H7 (cell line): ENCODE data around the gene TPO. TPM values are rescaled to one million over a fixed set of nuclear protein-coding genes. Genes with fewer than 3 reads are reported as not detected.
"Not testable (repeated sequence)": the region's sequence is repeated elsewhere in the genome, so short reads cannot be mapped to it uniquely, and the experiment has no call there.

Experiments
- DNase-seq: peaks from one replicate; pipeline ENCODE4 v3.0.0; 2012
- H3K27me3 ChIP-seq: 2 replicates; pipeline ENCODE4 v1.6.0; 2011; ENCODE audit warnings: mild to moderate bottlenecking, low read length; ENCODE audit not compliant: control insufficient read depth, insufficient read depth
- H3K36me3 ChIP-seq: replicated peaks from 2 replicates; pipeline ENCODE4 v1.5.1; 2011; ENCODE audit warnings: low read length; ENCODE audit not compliant: control insufficient read depth, insufficient read depth
- H3K4me3 ChIP-seq: 2 replicates; pipeline ENCODE4 v1.5.1; 2011; ENCODE audit warnings: low read depth, mild to moderate bottlenecking, control low read depth, low read length, moderate library complexity; ENCODE audit not compliant: insufficient read depth
- total RNA-seq: library from RNA; depleted of rRNA; stranded (reverse); fragments of >200 nt; shearing (Covaris generic); gene quantifications from 2 replicates; pipeline ENCODE4 v1.2.3, GENCODE V29; 2014; rRNA removed

Gene TPO
- total RNA-seq, result not detected in 2 replicates

DNA sequence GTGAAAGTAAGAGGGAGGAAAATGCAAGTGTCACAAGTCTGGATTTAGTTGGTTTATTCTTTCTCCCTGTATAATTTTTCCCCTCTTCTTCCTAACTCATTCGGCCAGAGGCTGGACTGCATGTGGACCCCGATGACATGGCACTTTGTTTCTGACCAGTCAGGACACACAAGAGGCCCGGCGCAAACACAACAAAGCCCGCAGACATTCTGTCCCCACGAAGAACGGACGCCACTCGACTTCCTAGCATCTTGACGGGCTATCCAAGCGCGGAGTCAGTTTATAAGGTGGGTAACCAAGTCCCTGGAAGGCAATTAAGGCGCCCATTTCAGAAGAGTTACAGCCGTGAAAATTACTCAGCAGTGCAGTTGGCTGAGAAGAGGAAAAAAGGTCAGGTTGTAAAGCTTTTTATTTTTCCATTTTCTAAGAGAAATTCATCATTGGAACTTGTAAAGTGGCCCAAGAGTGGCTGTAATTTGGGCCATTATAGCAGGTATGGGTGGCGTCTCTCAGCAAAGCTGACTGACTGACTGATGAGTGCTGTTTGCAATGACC lies at the start of gene TPO:
TSS of gene TPO (plus strand) at position 308 of the 555 bp plus-strand sequence. CDS start 946 bp downstream, outside the sequence.
- DNase-seq, result no peak
- Histone ChIP-seq H3K4me3 (no peak within 1 kb of the TSS), H3K36me3 (no peaks in the 10 kb centered on the region), H3K27me3 (no peaks in the 10 kb centered on the region)

DNA sequence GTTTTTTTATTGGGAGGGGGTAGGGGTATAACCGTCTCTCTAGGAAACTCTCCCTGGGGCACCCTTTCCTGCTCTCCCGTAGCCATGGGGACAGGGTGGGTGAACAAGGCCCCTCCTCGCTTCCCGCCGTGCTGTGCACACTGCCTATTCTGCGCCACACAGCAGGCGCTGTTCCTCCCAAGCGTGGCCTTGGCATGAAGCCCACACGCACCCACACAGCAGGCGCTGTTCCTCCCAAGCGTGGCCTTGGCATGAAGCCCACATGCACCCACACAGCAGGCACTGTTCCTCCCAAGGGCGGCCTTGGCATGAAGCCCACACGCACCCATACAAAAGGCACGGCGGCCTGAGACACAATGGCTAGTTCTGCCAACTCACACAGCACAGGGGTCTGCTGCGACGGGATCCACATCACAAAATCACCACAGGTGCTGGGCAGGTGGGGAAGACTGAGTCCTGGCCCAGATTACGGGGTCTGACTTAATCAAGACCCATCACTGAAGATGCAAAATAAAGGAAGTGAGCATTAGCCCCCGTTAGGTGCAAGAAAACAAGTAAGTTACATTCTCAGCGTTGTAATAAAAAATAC lies 46.6 kb upstream of the TPO start:
- no peak for DNase-seq
- H3K36me3 ChIP-seq, result no peaks in the 10 kb centered on the region
- no peaks in the 10 kb centered on the region for H3K27me3 ChIP-seq
- H3K4me3 ChIP-seq, result no peak overlapping the region

DNA sequence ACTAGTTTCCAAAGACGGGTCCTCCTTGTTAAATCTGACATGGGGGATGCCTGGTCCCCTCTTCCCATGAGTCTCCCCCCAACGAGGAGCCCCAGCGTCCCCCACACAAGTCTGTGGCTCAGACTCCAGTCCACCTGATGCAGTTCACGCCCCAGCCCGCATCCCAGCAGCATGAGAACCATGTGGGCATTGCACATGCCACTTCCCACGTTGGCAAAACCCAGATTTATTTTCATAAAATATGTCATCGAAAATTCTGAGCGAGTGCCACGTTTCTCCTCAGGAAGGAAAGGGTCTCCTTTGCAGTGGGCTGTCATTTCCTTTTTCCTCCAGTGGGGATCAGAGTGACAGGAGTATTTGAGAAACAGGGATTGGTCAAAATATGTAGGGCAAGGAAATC lies 45.7 kb upstream of the TPO start:
- H3K4me3 ChIP-seq, result no peak overlapping the region
- DNase-seq, result no peak
- H3K36me3 ChIP-seq, result no peaks in the 10 kb centered on the region
- no peaks in the 10 kb centered on the region for H3K27me3 ChIP-seq

DNA sequence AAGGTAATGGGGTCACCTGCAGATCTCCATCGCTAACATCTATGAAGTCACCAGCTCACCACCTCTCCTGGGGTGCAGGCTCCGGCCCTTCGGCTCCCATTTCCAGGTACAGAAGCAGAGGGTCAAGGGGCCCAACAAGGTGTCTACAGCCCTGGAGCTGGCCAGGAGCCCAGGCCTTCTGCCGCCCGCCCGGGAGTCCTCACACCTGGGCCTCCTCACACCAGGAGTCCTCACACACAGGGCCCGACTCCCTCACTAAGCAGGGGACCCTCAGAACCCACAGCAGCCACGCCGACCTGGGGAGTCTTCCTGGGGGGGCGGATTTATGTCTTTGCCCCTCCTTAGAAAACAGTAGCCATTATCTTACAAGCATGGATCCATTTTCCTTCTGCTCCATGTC lies 43.4 kb upstream of the TPO start:
- no peaks in the 10 kb centered on the region for H3K36me3 ChIP-seq
- no peak for DNase-seq
- H3K4me3 ChIP-seq, result no peak overlapping the region
- H3K27me3 ChIP-seq, result no peaks in the 10 kb centered on the region

DNA sequence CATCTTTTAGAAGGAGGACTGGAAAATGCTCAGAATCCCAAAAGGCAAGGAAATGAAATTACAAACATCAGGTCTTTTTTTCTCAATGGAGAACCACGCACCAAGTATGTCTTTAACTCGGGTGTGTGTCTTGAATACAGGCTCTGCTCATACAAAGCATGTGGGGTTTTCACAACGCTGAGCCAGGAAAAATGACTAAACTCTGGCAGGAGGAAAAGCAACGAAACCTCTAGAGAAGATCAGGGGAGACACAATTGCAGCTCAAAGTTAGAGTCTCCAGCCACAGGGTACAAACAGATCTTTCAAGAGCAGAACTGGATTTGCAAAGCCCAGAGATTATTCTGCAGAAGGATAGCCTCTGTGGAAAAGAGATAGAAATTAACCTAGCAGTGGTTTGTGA lies 42.8 kb upstream of the TPO start:
- DNase-seq, result no peak
- Histone ChIP-seq H3K36me3 (no peaks in the 10 kb centered on the region), H3K4me3 (no peak overlapping the region), H3K27me3 (no peaks in the 10 kb centered on the region)

DNA sequence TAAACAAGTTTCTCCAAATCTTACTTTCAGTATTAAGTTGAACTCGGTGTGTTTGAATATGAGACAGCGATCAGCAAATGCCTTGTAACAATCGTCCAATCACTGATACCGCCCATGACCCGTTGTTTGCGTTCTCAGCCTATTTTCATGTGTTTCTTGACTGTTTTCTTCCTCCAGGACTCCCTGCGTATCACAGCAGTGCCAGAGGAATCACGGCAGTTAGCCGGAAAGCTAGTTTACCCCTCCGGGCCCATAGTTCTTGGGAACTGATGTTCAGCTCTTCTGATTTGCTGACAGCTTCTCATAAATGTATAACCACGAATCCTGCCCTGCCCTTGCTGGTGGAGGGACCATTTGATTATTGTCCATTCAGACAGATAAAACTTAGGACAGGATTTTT lies 42.2 kb upstream of the TPO start:
- H3K4me3 ChIP-seq, result no peak overlapping the region
- no peaks in the 10 kb centered on the region for H3K27me3 ChIP-seq
- no peaks in the 10 kb centered on the region for H3K36me3 ChIP-seq
- DNase-seq, result no peak

DNA sequence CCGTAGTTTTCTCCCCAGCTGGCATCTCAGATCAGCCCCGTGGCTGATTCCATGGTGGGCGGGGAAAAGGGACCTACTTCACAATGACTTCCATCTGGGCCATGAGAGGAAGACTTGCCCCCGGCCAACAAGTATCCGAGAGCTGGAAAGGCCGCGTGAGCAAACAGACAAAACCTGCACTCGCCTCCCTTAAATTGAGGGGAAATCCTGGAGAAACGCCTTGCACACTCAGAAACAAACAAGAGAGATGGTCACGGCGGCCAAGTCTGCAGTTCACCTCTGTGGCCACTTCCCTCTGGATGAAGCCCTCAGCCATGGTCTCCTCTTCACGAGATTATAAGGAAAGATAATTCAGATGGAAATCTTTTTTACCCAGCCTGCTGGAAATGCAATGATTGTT lies 39.4 kb upstream of the TPO start:
- no peak for DNase-seq
- Histone ChIP-seq H3K4me3 (no peak overlapping the region), H3K36me3 (no peaks in the 10 kb centered on the region), H3K27me3 (no peaks in the 10 kb centered on the region; the same call in 1 of the 2 replicates)

DNA sequence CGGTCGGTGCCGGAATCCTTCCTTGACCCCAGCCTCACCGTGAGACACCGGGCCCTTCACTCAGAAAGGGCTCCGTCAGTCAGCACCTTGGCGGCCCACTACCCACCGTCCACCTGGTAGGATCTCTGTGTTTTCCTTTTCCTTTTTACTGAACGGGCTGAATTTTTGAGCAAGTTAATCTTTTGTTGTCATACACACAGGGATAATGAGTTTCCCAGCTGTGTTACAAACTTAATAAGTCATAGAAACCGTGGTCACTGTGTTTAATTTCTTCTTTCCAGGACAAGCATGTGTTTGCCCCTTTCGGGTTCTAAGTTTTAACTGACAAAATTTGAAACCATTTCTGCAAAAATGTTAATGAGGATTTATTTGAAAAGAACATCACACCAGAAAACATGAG lies 39.0 kb upstream of the TPO start:
- Histone ChIP-seq H3K36me3 (no peaks in the 10 kb centered on the region), H3K27me3 (no peaks in the 10 kb centered on the region; the same call in 1 of the 2 replicates), H3K4me3 (no peak overlapping the region)
- no peak for DNase-seq

DNA sequence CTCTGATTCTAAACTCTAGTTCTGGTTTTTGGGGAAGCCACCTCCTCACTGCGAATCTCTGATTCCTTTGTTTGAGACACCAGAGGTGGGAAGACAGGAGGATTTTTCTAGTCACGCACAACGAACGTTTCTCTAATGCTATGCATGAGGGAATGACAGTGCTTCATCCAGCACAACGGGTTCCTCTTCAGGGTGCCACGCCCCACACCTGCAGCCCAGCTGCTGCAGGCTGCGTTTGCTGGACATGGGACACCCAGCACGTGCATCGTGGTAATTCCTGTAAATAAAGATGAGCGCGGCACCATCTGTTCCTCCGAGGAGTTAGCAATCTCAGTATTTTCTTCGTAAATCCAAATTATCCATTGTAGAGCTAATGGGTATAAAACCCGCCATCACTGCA lies 37.5 kb upstream of the TPO start:
- Histone ChIP-seq H3K4me3 (no peak overlapping the region), H3K27me3 (no peaks in the 10 kb centered on the region; the same call in 1 of the 2 replicates), H3K36me3 (no peaks in the 10 kb centered on the region)
- DNase-seq, result no peak

DNA sequence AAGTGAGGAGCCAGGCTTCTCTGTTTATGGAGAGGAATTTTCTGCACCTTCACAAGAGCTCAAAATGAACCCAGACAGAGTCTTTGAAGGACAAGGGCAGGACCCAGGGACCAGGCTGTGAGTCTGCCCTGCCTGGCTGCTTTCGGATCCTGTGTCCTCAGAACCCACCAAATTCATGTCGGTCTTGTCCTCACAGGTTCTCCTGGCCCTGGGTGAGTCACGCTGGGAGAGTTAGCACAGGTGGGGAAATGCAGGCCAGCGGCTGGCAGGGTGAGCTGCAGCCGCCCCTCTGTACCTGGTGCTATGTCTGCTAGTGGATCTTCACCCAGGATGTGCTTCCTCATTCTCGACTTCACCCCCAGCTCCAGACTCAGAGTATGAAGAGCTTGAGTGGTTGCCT lies 35.8 kb upstream of the TPO start:
- Histone ChIP-seq H3K27me3 (no peaks in the 10 kb centered on the region; the same call in 1 of the 2 replicates), H3K4me3 (no peak overlapping the region), H3K36me3 (no peaks in the 10 kb centered on the region)
- no peak for DNase-seq

DNA sequence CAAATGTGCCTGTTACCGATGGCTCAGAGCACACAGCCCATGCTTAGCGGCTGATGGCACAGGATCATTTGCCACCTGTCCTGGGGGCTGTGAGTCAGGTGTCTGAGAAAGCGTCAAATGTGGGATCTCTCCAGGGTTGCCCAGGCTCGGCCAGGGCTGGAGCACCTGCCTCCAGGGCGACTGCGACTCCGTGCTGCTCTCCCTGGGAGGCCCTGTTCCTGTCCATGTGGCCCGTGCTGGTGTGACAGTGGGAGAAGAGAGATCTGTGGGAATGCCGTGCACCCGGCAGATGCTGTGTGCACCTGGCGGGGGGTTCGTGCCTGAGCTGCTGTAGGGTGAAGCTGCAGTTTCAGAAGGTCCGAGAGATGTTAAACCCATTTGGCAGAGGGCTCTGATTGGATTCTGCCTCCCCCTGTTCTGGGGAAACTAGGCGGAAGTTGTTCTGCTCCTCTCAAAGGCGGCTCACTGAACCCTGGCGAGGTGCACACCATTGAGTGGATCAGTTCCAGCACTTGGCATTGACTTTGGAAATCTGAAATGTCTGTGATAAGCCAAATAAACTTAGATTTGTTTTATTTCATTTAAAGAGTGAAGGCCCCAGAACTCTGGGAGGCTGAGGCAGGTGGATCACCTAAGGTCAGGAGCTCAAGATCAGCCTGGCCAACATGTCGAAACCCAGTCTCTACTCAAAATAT lies 34.7 kb upstream of the TPO start:
- no peak for DNase-seq
- no peaks in the 10 kb centered on the region; the same call in 1 of the 2 replicates for H3K27me3 ChIP-seq
- no peaks in the 10 kb centered on the region for H3K36me3 ChIP-seq
- H3K4me3 ChIP-seq, result no peak overlapping the region

DNA sequence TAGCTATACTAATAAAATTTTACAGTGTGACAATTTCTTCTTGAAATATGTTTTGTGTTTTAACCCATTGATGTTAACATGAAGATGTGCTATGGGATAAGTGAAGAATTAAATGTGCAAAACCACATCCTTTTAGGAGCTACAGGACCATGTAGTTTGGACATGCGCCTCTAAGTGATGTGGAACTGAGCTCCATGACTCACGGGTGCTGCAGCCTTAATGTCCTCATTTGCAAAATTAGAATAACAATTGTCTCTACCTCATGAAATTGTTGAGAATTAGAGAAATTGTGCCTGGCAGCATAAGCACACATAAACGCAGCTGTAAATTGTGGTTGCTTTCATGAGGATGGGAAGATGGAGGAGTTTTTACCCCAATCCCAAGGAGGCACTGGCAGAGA lies 31.6 kb upstream of the TPO start:
- H3K36me3 ChIP-seq, result no peaks in the 10 kb centered on the region
- H3K27me3 ChIP-seq, result no peaks in the 10 kb centered on the region; the same call in 1 of the 2 replicates
- DNase-seq, result no peak
- H3K4me3 ChIP-seq, result no peak overlapping the region

DNA sequence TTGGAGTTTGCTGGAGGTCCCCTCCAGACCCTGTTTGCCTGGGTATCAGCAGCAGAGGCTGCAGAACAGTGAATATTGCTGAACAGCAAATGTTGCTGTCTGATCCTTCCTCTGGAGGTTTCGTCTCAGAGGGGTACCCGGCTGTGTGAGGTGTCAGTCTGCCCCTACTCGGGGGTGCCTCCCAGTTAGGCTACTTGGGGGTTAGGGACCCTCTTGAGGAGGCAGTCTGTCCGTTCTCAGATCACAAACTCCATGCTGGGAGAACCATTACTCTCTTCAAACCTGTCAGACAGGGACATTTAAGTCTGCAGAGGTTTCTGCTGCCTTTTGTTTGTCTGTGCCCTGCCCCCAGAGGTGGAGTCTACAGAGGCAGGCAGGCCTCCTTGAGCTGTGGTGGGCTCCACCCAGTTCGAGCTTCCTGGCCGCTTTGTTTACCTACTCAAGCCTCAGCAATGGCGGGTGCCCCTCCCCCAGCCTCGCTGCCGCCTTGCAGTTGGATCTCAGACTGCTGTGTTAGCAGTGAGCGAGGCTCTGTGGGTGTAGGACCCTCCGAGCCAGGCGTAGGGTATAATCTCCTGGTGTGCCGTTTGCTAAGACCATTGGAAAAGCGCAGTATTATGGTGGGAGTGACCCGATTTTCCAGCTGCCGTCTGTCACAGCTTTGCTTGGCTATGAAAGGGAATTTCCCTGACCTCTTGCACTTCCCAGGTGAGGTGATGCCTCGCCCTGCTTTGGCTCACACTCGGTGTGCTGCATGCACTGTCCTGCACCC lies 25.1 kb upstream of the TPO start:
- H3K36me3 ChIP-seq, H3K27me3 ChIP-seq, DNase-seq: not testable (repeated sequence)
- peak overlapping the region; percentile 25 for H3K4me3 ChIP-seq

DNA sequence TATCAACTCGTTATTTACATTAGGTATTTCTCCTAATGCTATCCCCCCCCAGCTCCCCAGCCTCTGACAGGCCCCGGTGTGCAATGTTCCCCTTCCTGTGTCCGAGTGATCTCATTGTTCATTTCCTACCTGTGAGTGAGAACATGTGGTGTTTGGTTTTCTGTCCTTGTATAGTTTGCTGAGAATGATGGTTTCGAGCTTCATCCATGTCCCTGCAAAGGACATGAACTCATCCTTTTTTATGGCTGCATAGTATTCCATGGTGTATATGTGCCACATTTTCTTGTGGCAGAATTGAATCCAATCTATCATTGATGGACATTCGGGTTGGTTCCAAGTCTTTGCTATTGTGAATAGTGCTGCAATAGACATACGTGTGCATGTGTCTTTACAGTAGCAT lies 23.1 kb upstream of the TPO start:
- not testable (repeated sequence) for H3K36me3 ChIP-seq, DNase-seq, H3K4me3 ChIP-seq, H3K27me3 ChIP-seq

DNA sequence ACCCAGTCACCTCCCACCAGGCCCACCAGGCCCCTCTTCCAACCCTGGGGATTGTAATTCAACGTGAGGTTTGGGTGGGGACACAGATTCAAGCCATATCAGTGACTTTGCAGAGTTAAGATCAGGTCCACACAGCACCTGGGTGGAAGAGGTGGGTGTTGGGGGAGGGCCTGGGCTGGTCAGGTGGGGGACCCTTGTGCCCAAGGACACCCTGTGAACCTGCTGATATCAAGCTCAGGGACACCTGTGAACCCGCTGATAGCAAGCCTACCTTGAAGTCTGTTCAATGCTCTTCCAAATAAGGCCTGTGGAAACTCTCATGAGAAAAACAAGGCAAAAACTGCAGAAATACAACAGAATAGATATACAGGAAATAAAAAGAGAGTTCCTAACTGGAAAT lies 19.9 kb upstream of the TPO start:
- DNase-seq, result no peak
- Histone ChIP-seq H3K27me3 (no peaks in the 10 kb centered on the region), H3K36me3 (no peaks in the 10 kb centered on the region), H3K4me3 (no peak overlapping the region)
